Measurements from ENCODE around the gene LMO2. TPM values are rescaled to one million over a fixed set of nuclear protein-coding genes. Genes with fewer than 3 reads are reported as not detected.

LMO2 gene
- total and polyA plus RNA-seq, 2 donors (not counting 1 experiment from before 2014, with no cell fraction given) = 6.2 to 10.7 TPM

- Mint-ChIP-seq H3K27me3 (peaks cover 45% of the 10 kb centered on the region), H3K4me3 (no peak overlapping the region), H3K4me1 (peaks cover 8% of the 10 kb centered on the region), H3K27ac (no peak overlapping the region), H3K9me3 (ENCODE audit: insufficient read depth) (no peaks in the 10 kb centered on the region)
- H3K9me3 ChIP-seq (ENCODE audit: control extremely low read depth in 1 of 3, control insufficient read depth in 2 of 3, insufficient read depth in 1 of 3, low read length in 2 of 3) = peaks cover 0 to 1% (median 0%) of the 10 kb centered on the region in 3 donors
- DNase-seq (no peak), ATAC-seq (ENCODE audit: low read depth) (no peak)
- H3K79me2 ChIP-seq (ENCODE audit: control insufficient read depth, insufficient read depth, low read length) = no peaks in the 10 kb centered on the region
- POLR2A ChIA-PET = no interaction called here
- H3K36me3 ChIP-seq (replicated peaks in 1 of 2; ENCODE audit: control extremely low read depth in 1 of 2, control insufficient read depth in 1 of 2, extremely low read depth in 1 of 2, insufficient read depth in 2 of 2, low read length in 1 of 2) = no peaks in the 10 kb centered on the region
- H2AFZ ChIP-seq (ENCODE audit: insufficient read depth, low read depth, low read length, poor library complexity, severe bottlenecking) = no peak overlapping the region
- no peak for TF ChIP-seq CTCF (IDR thresholded peaks at IDR 0.05)
- no peak for TF ChIP-seq EZH2 (IDR thresholded peaks at IDR 0.05; ENCODE audit: borderline replicate concordance, insufficient read depth, low read depth, low read length, poor library complexity, severe bottlenecking)
- no peaks in the 10 kb centered on the region for H4K20me1 ChIP-seq (ENCODE audit: control insufficient read depth, insufficient read depth, low read length, poor library complexity, severe bottlenecking)
- H3K4me3 ChIP-seq (ENCODE audit: control extremely low read depth in 1 of 5, extremely low read depth in 1 of 5, insufficient read depth in 1 of 5, low read depth in 2 of 5, low read length in 4 of 5) = no peak overlapping the region
- peaks cover 10 to 14% of the 10 kb centered on the region in 2 donors for H3K4me1 ChIP-seq (ENCODE audit: control insufficient read depth in 2 of 2, insufficient read depth in 2 of 2, low read length in 2 of 2)
- H3K27ac ChIP-seq (ENCODE audit: low read length in 2 of 2) = no peak overlapping the region
- H3K9ac ChIP-seq (ENCODE audit: low read length) = no peak overlapping the region
- intact Hi-C loops (cut with micrococcal nuclease) = no loop called here
- 98% methylated on average over 16 of the region's 16 CpGs for WGBS (ENCODE audit: insufficient coverage)
- no peak overlapping the region for H3K4me2 ChIP-seq (replicated peaks; ENCODE audit: low read depth, low read length, poor library complexity, severe bottlenecking)
- CTCF ChIA-PET = interaction anchor here (0.7 to 10.0 kb wide), 6 partner anchors 15 to 871 kb away, joined by 3 to 123 read pairs (median 6); no protein-coding TSS in a partner anchor
- peaks cover 0 to 33% (median 25%) of the 10 kb centered on the region in 4 experiments for H3K27me3 ChIP-seq (replicated peaks in 1 of 4; ENCODE audit: control extremely low read depth in 1 of 4, control insufficient read depth in 3 of 4, insufficient read depth in 4 of 4, low read length in 3 of 4)
These were observed 59.2 kb downstream of the LMO2 start for GRCh38 chr11:33832676-33833075.

GRCh38 chr11:33830903-33831648, 60.8 kb downstream of the LMO2 start:
- no peak overlapping the region for H3K4me3 Mint-ChIP-seq
- CTCF ChIA-PET = interaction anchor here (0.6 to 10.0 kb wide), 8 partner anchors 10 to 156 kb away, joined by 3 to 123 read pairs (median 7); no protein-coding TSS in a partner anchor
- H3K9me3 Mint-ChIP-seq (ENCODE audit: insufficient read depth) = no peaks in the 10 kb centered on the region
- H3K4me3 ChIP-seq (ENCODE audit: control extremely low read depth in 1 of 5, extremely low read depth in 1 of 5, insufficient read depth in 1 of 5, low read depth in 2 of 5, low read length in 4 of 5) = no peak overlapping the region
- TF ChIP-seq CTCF (IDR thresholded peaks at IDR 0.05) = no peak
- TF ChIP-seq EZH2 (IDR thresholded peaks at IDR 0.05; ENCODE audit: borderline replicate concordance, insufficient read depth, low read depth, low read length, poor library complexity, severe bottlenecking) = no peak
- POLR2A ChIA-PET = no interaction called here
- no peak overlapping the region for H3K27ac ChIP-seq (ENCODE audit: low read length in 2 of 2)
- peaks cover 0 to 39% (median 33%) of the 10 kb centered on the region in 4 experiments for H3K27me3 ChIP-seq (replicated peaks in 1 of 4; ENCODE audit: control extremely low read depth in 1 of 4, control insufficient read depth in 3 of 4, insufficient read depth in 4 of 4, low read length in 3 of 4)
- DNase-seq (no peak), ATAC-seq (ENCODE audit: low read depth) (no peak)
- no peaks in the 10 kb centered on the region for H4K20me1 ChIP-seq (ENCODE audit: control insufficient read depth, insufficient read depth, low read length, poor library complexity, severe bottlenecking)
- peaks cover 8% of the 10 kb centered on the region for H3K4me1 Mint-ChIP-seq
- no peak overlapping the region for H3K27ac Mint-ChIP-seq
- 81% methylated on average over 3 of the region's 6 CpGs for WGBS (ENCODE audit: insufficient coverage)
- H3K9ac ChIP-seq (ENCODE audit: low read length) = no peak overlapping the region
- intact Hi-C loops (cut with micrococcal nuclease) = no loop called here
- no peaks in the 10 kb centered on the region for H3K79me2 ChIP-seq (ENCODE audit: control insufficient read depth, insufficient read depth, low read length)
- no peak overlapping the region for H3K4me2 ChIP-seq (replicated peaks; ENCODE audit: low read depth, low read length, poor library complexity, severe bottlenecking)
- H3K9me3 ChIP-seq (ENCODE audit: control extremely low read depth in 1 of 3, control insufficient read depth in 2 of 3, insufficient read depth in 1 of 3, low read length in 2 of 3) = peaks cover 0 to 1% (median 0%) of the 10 kb centered on the region in 3 donors
- H3K36me3 ChIP-seq (replicated peaks in 1 of 2; ENCODE audit: control extremely low read depth in 1 of 2, control insufficient read depth in 1 of 2, extremely low read depth in 1 of 2, insufficient read depth in 2 of 2, low read length in 1 of 2) = no peaks in the 10 kb centered on the region
- peaks cover 10 to 14% of the 10 kb centered on the region in 2 donors for H3K4me1 ChIP-seq (ENCODE audit: control insufficient read depth in 2 of 2, insufficient read depth in 2 of 2, low read length in 2 of 2)
- H3K27me3 Mint-ChIP-seq = peaks cover 48% of the 10 kb centered on the region
- H2AFZ ChIP-seq (ENCODE audit: insufficient read depth, low read depth, low read length, poor library complexity, severe bottlenecking) = no peak overlapping the region
